HFF-Myc (cell line): ENCODE results near the gene C9orf152.
"Not testable (repeated sequence)": the region's sequence is repeated elsewhere in the genome, so short reads cannot be mapped to it uniquely, and the experiment has no call there.

Source experiments
- DNase-seq: peaks from one replicate; pipeline ENCODE4 v3.0.0-alpha.2; 2011; ENCODE audit warnings: low read depth; ENCODE audit errors: extremely low read depth
- H3K4me3 ChIP-seq: replicated peaks from 2 replicates; pipeline ENCODE4 v1.5.1; 2011; ENCODE audit warnings: low read depth, mild to moderate bottlenecking, control low read depth, low read length
- TF ChIP-seq, protein P1 (sequence below): IDR thresholded peaks from 2 replicates; pipeline ENCODE4 v1.5.1; 2012; ENCODE audit warnings: mild to moderate bottlenecking, low read depth, low read length, control low read depth; ENCODE audit errors: missing control alignments

The C9orf152 gene

GRCh38 chr9:110252509-110253139 is 44.7 kb upstream of the C9orf152 start:
- TF ChIP-seq, protein P1, sequence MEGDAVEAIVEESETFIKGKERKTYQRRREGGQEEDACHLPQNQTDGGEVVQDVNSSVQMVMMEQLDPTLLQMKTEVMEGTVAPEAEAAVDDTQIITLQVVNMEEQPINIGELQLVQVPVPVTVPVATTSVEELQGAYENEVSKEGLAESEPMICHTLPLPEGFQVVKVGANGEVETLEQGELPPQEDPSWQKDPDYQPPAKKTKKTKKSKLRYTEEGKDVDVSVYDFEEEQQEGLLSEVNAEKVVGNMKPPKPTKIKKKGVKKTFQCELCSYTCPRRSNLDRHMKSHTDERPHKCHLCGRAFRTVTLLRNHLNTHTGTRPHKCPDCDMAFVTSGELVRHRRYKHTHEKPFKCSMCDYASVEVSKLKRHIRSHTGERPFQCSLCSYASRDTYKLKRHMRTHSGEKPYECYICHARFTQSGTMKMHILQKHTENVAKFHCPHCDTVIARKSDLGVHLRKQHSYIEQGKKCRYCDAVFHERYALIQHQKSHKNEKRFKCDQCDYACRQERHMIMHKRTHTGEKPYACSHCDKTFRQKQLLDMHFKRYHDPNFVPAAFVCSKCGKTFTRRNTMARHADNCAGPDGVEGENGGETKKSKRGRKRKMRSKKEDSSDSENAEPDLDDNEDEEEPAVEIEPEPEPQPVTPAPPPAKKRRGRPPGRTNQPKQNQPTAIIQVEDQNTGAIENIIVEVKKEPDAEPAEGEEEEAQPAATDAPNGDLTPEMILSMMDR, result no peak
- no peak for DNase-seq
- H3K4me3 ChIP-seq, result peak overlapping the region; percentile 88

DNA sequence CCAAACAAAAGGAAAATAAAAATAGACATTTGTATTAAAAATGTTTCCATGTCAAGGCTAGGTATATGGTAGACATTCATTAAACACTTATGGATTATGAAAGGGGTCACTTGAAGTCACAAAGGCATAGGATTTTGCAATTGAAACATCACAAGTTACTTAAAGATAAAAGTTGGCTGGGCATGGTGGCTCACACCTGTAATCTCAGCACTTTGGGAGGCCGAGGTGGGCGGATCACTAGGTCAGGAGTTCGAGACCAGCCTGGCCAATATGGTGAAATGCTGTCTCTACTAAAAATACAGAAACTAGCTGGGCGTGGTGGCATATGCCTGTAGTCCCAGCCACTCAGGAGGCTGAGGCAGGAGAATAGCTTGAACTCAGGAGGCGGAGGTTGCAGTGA is 43.8 kb upstream of the C9orf152 start:
- not testable (repeated sequence) for DNase-seq, H3K4me3 ChIP-seq

DNA sequence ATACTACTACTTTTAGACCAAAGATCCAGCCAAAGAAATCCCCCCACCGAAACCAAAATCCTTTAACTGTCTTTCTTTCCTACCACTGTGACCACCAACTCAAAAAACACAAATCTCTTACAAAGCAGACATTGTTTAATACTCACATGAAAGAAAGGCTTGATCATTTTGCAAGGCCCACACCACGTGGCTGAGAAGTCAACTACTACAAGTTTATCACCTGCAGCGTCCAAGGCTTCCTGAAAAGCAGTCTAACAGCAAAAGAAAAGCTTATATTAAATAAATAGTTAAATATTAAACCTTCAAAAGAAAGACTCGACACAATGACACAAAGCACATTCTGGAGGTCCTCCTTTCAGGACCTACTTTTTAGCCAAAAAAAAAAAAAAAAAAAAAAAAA is 43.3 kb upstream of the C9orf152 start:
- TF ChIP-seq, protein P1, result no peak

GRCh38 chr9:110249603-110250002 is 41.6 kb upstream of the C9orf152 start:
- DNase-seq, result no peak

More for the DNA sequence above, 43.3 kb upstream of the C9orf152 start:
- no peak for DNase-seq
- H3K4me3 ChIP-seq, result no peak overlapping the region

GRCh38 chr9:110248361-110248760 is 40.4 kb upstream of the C9orf152 start:
- TF ChIP-seq, protein P1, result no peak
- no peak overlapping the region for H3K4me3 ChIP-seq
- no peak for DNase-seq

More at GRCh38 chr9:110249603-110250002, 41.6 kb upstream of the C9orf152 start:
- TF ChIP-seq, protein P1, result no peak
- no peak overlapping the region for H3K4me3 ChIP-seq

GRCh38 chr9:110246214-110246613 is 38.3 kb upstream of the C9orf152 start:
- H3K4me3 ChIP-seq, result no peak overlapping the region
- DNase-seq, result no peak
- TF ChIP-seq, protein P1, result no peak

DNA sequence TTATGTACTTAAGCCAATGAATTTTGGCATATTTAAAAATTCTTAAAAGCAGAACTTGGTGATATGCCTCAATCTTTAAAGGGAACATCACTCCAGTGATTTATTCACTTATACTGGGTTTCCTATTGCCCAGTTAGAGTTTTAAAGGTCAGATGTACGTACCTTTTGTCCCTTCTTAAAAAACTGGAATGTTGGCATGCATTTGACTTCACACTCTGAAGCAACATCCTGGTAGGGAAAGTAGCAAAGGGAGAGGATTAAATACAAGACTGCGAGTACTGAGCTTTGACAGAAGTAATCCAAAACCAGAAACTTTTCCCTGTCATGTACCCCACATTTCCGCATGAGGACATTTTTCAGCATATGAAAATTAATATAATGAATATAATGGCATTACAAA is 36.7 kb upstream of the C9orf152 start:
- no peak overlapping the region for H3K4me3 ChIP-seq
- DNase-seq, result no peak
- TF ChIP-seq, protein P1, result no peak
